A673 (cell line): ENCODE data around the gene CROCC2. TPM values are rescaled to one million over a fixed set of nuclear protein-coding genes. Genes with fewer than 3 reads are reported as not detected.

ENCODE experiments used
- BruUV-seq: library from RNA; stranded (reverse); fragments of 400-500 nt; replicated peaks from 2 replicates; lab custom pipeline; 2021; lab: Mats Ljungman, UMichigan
- CTCF ChIA-PET: fragments of 300-600 bp; sonication (Branson Sonifier 250); formaldehyde crosslinking; loops from one replicate; lab custom pipeline; 2022; ENCODE audit warnings: antibody characterized with exemption; lab: Charles Lee
- POLR2A ChIA-PET: fragments of 300-600 bp; sonication (Branson Sonifier 250); formaldehyde crosslinking; loops from one replicate; lab custom pipeline; 2022; ENCODE audit warnings: antibody characterized with exemption; ENCODE audit not compliant: low non-redundant PET; lab: Charles Lee
- DNase-seq: peaks from one replicate; pipeline ENCODE4 v3.0.0-alpha.2; 2015; ENCODE audit warnings: low spot score
- H3K27ac ChIP-seq: fragments of 200-600 bp; sonication (generic); 2 replicates; pipeline ENCODE4 v1.5.1; 2016; ENCODE audit warnings: mixed run types, low read depth, mild to moderate bottlenecking, mixed read lengths, antibody characterized with exemption, low read length; ENCODE audit not compliant: poor library complexity, severe bottlenecking
- H3K27me3 ChIP-seq: fragments of 200-600 bp; sonication (generic); replicated peaks from 2 replicates; pipeline ENCODE4 v1.6.1; 2017; ENCODE audit warnings: mixed run types, low read depth, mild to moderate bottlenecking, mixed read lengths, antibody characterized with exemption, low read length; ENCODE audit not compliant: insufficient read depth, poor library complexity
- H3K36me3 ChIP-seq: fragments of 200-600 bp; sonication (generic); 2 replicates; pipeline ENCODE4 v1.6.1; 2016; ENCODE audit warnings: mixed run types, mild to moderate bottlenecking, mixed read lengths, antibody characterized with exemption, low read length; ENCODE audit not compliant: insufficient read depth, poor library complexity, severe bottlenecking
- H3K4me1 ChIP-seq: fragments of 200-600 bp; sonication (generic); 2 replicates; pipeline ENCODE4 v1.6.1; 2017; ENCODE audit warnings: mixed run types, mild to moderate bottlenecking, mixed read lengths, antibody characterized with exemption, low read length; ENCODE audit not compliant: insufficient read depth, poor library complexity, severe bottlenecking
- H3K4me3 ChIP-seq: fragments of 200-600 bp; sonication (generic); 2 replicates; pipeline ENCODE4 v1.5.1; 2016; ENCODE audit warnings: low read depth, mixed run types, mild to moderate bottlenecking, mixed read lengths, low read length; ENCODE audit not compliant: poor library complexity, severe bottlenecking
- H3K9me3 ChIP-seq: fragments of 200-600 bp; sonication (generic); 2 replicates; pipeline ENCODE4 v1.6.1; 2016; ENCODE audit warnings: mixed run types, low read depth, mild to moderate bottlenecking, mixed read lengths, antibody characterized with exemption, low read length; ENCODE audit not compliant: poor library complexity, severe bottlenecking
- CTCF ChIP-seq: fragments of 300-800, 200-600 bp; sonication (generic); conservative IDR thresholded peaks from 2 replicates; pipeline ENCODE4 v1.5.1; 2017; ENCODE audit warnings: low read depth, mild to moderate bottlenecking, antibody characterized with exemption, low read length, moderate library complexity, mixed read lengths
- EZH2 ChIP-seq: fragments of 200-600 bp; sonication (generic); IDR thresholded peaks from 2 replicates; pipeline ENCODE4 v1.6.1; 2017; ENCODE audit warnings: borderline replicate concordance, low read depth, mild to moderate bottlenecking, mixed read lengths, antibody characterized with exemption, low read length; ENCODE audit not compliant: poor library complexity, severe bottlenecking
- intact Hi-C: fragments of 100-400 bp; cut with micrococcal nuclease; formaldehyde crosslinking; loops from one replicate; pipeline ENCODE4 v1.10.0; 2022; ENCODE audit not compliant: unreplicated experiment
- total RNA-seq: library from RNA; stranded (reverse); gene quantifications from 2 replicates; pipeline ENCODE4 v1.2.3, GENCODE V29; 2021

Gene CROCC2
- total RNA-seq, 1 experiment from 2014 or later = not detected

- intact Hi-C loops = no loop called here
- no peak for TF ChIP-seq EZH2
- no peak for TF ChIP-seq CTCF
- CTCF ChIA-PET = no interaction called here
Observed at GRCh38 chr2:240881913-240882312, 24.2 kb upstream of the CROCC2 start.

GRCh38 chr2:240884221-240884620 is 21.9 kb upstream of the CROCC2 start:
- DNase-seq = no peak
- POLR2A ChIA-PET = no interaction called here
- H3K36me3 ChIP-seq = no peaks in the 10 kb centered on the region
- TF ChIP-seq EZH2 (no peak), CTCF (no peak)
- CTCF ChIA-PET = no interaction called here
- no peaks in the 10 kb centered on the region for H3K4me1 ChIP-seq
- intact Hi-C loops = no loop called here
- H3K27me3 ChIP-seq = no peaks in the 10 kb centered on the region
- BruUV-seq = no TSS peak
- H3K4me3 ChIP-seq = no peak overlapping the region
- H3K27ac ChIP-seq = no peak overlapping the region
- no peaks in the 10 kb centered on the region for H3K9me3 ChIP-seq

More at GRCh38 chr2:240881913-240882312, 24.2 kb upstream of the CROCC2 start:
- Histone ChIP-seq H3K27ac (no peak overlapping the region), H3K36me3 (no peaks in the 10 kb centered on the region), H3K4me3 (no peak overlapping the region), H3K4me1 (no peaks in the 10 kb centered on the region), H3K9me3 (no peaks in the 10 kb centered on the region), H3K27me3 (no peaks in the 10 kb centered on the region)
- no TSS peak for BruUV-seq
- no peak for DNase-seq
- POLR2A ChIA-PET = no interaction called here

GRCh38 chr2:240884745-240885144 is 21.4 kb upstream of the CROCC2 start:
- BruUV-seq = no TSS peak
- ChIA-PET CTCF (no interaction called here), POLR2A (no interaction called here)
- DNase-seq = no peak
- Histone ChIP-seq H3K27me3 (no peaks in the 10 kb centered on the region), H3K4me1 (no peaks in the 10 kb centered on the region), H3K9me3 (no peaks in the 10 kb centered on the region), H3K27ac (no peak overlapping the region), H3K36me3 (no peaks in the 10 kb centered on the region), H3K4me3 (no peak overlapping the region)
- intact Hi-C loops = no loop called here
- no peak for TF ChIP-seq CTCF
- no peak for TF ChIP-seq EZH2
